Raji (cell line): Measurements from ENCODE around the gene NLRP6.

ENCODE experiments used
- POLR2A ChIP-seq: IDR thresholded peaks from 2 replicates; pipeline ENCODE4 v1.6.1; 2011; ENCODE audit warnings: low read depth, low read length, control low read depth; ENCODE audit not compliant: insufficient read depth

Gene NLRP6

DNA sequence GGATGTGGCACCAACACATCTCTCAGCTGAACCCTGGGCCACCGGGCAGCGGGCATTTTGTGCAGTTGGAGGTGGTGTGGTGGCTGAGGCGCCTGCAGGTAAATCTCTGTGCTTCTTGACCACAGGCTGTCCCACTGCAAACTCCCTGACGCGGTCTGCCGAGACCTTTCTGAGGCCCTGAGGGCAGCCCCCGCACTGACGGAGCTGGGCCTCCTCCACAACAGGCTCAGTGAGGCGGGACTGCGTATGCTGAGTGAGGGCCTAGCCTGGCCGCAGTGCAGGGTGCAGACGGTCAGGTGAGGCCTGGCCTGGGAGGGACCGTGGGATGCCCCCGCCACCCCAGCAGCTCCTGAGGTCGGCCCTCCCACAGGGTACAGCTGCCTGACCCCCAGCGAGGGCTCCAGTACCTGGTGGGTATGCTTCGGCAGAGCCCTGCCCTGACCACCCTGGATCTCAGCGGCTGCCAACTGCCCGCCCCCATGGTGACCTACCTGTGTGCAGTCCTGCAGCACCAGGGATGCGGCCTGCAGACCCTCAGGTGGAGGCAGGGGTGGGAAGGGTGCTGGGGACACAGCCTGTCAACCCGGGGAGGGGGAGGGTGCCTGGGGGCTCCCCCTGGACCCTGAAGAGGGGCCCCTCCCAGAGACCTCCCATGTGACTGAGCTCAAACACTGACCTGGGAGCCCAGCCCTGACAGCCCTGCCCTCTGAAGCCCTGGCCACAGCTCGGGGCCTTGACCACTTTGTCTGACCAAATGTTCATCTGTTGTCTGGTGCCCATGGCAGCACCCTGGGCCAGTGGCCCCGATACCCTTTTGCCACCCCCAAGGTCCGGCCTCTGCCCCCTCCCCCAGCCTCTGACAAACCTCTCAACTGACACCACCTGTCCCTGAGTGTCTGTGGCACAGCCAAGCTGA is 6.2 kb downstream of the NLRP6 start:
- no peak for TF ChIP-seq POLR2A

DNA sequence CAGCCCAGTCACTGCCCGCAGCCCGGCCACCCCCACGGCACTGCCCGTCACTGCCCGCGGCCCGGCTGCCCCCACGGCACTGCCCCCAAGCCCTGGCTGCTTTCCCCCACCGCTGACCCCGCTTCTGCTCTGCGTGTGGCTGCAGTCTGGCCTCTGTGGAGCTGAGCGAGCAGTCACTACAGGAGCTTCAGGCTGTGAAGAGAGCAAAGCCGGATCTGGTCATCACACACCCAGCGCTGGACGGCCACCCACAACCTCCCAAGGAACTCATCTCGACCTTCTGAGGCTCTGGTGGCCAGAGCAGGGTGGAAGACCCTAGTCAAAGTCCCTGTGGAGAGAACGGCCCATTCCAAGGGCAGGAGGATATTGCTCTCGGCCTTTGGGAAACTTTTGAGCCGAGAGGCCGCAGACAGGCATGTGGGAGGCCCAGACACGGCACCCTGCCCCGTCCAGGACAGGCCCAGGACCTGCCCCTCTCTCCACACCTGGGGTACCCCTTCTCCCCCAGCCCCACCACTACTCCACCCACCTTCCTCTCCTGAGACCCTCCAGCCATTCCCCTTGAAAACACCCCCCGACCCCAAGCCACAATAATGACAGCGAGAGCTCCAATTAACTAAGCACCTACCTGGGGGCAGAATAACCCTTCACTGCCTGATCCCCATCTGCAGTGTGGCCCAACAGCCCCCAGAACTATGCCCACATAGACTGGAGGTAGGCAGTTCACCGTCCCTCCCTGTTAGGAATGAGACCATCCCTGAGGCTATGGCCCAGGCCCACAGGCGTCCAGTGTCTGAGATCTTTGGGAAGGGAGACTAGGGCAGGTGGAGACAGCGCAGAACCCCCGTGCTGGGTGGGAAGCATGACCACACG is 7.0 kb downstream of the NLRP6 start:
- TF ChIP-seq POLR2A = no peak

DNA sequence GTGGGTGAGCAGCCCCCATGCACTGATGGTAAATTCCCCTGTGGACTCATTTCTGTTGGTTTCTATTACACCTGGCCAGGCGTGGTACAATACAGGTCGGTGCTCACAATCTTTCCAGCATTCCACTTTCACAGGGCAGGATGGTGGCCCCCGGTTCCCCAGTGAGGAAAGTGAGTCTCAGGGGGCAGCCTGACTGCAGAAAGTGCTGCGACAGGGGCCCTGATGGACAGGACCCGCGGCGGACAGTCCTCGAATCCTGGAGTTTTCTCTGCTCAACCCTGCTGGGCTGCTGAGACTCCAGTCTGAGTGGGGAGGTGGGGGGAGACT is 7.7 kb downstream of the NLRP6 start:
- TF ChIP-seq POLR2A = no peak

DNA sequence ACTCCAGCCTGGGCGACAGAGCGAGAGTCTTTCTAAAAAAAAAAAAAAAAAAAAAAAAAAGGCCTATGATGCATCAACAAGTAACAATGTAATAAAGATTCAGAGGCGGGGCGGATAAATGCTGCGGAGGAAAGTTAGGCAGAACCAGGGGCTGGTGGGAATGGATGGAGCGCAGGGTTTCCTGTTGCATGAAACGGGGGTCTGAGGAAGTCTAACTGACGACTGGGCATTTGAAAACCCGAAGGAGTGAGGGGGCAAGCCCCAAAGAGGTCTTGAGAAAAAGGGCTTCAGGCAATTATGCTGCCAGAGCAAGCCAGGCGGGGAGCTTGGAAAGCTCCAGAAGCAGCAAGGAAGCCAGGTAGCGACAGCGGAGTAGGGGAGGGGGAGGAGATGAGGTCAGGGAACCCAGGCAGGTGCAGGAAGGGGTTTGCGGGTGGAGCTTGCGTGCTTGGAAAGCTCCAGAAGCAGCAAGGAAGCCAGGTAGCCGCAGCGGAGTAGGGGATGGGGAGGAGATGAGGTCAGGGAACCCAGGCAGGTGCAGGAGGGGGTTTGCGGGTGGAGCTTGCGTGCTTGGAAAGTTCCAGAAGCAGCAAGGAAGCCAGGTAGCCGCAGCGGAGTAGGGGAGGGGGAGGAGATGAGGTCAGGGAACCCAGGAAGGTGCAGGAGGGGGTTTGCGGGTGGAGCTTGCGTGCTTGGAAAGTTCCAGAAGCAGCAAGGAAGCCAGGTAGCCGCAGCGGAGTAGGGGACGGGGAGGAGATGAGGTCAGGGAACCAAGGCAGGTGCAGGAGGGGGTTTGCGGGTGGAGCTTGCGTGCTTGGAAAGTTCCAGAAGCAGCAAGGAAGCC is 9.0 kb downstream of the NLRP6 start:
- TF ChIP-seq POLR2A = 0 out of 2 replicates have a peak, but pooled peaks have one; percentile 10

DNA sequence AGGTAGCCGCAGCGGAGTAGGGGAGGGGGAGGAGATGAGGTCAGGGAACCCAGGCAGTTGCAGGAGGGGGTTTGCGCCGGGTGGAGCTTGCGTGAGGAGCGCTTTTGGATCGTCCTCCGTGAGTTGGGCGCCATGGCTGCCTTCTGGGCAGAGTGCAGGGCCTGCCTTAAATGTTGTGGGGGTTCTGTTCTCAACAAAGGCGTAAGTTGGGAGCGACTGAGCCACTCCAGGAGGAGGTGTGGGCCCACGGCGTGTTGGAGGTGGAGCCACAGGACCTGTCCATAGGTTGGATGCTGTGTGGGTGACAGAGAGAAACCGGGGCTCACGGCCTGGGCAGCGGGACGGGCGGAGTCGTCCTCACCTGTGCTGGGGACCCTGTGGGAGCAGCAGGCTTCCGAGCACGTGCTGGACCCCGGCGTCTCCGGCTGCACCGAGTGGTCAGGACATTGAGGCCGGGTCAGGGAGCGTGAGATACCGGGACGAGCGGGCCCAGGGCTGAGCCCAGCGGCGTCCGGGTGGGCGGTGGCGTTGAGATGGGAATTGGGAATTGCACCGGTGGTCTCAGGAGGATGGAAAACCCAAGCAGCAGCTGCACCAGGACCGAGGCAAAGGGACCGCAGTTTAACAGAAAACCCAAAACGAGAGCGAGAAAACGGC is 9.7 kb downstream of the NLRP6 start:
- 0 out of 2 replicates have a peak, but pooled peaks have one; percentile 8 for TF ChIP-seq POLR2A

DNA sequence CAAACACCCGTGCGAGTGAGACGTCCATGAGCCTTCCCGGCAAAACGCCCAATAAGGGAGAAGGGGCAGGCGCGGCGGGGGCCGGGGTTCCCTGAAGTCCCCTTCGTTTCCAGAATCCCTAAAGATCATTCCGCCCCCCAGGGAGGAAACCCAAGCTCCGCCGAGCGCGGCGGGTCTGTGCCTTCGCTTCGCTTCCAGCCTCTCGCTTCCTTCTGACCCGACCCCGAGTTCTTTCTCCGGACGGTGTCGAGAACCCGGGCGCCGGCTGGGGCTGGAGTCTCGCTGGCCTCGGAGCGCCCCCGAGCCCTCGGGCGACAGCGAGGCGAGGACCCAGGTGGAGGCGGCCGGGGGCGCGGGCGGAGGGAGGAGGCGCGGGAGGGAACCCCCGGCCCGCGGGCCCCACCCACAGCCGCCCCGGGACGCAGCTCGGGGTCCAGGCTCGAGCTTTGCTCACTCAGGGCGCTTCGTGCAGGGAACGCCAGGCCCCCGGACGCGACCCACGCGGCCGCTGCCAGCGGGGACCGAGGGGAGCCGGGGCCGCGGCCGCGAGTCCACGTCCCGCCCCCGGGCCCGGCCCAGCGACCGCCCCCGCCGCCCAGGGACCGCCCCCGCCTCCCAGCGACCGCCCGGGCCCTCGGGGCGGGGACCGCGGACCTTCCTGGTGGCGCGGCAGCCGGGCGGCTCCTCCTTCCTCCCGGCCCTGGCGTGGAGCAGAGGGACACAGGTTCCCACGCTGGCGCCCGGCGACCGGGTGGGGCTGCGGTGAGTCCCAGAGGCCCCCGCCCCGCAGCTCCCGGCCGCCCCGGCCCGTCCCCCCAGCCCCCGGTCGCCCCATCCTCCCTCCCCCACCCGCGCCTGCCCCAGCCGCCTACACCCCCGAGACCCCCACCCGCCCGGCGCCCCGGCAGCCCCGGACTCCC is 10.5 kb downstream of the NLRP6 start, which contains the start of gene PGGHG:
PGGHG (plus strand) TSS at position 649 of the 920 bp plus-strand sequence. CDS start 691 bp downstream, outside the sequence.
- TF ChIP-seq POLR2A = peak; percentile 60

DNA sequence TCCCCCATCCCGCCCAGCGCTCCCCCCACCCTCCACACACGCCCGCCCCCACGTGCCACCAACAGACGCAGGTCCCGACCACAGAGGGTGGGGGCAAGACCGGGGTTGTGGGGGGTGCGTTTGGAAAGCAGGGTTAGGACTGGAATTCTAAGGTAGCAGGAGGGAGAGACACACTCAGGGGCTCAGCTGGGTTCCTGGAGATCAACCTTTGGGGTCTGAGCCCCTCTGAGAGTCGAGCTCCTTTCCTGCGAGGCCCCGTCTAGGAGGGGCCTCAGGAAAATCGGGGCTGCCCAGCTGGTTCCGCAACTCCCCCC is 11.1 kb downstream of the NLRP6 start:
- no peak; the same call in 1 of the 2 replicates for TF ChIP-seq POLR2A

DNA sequence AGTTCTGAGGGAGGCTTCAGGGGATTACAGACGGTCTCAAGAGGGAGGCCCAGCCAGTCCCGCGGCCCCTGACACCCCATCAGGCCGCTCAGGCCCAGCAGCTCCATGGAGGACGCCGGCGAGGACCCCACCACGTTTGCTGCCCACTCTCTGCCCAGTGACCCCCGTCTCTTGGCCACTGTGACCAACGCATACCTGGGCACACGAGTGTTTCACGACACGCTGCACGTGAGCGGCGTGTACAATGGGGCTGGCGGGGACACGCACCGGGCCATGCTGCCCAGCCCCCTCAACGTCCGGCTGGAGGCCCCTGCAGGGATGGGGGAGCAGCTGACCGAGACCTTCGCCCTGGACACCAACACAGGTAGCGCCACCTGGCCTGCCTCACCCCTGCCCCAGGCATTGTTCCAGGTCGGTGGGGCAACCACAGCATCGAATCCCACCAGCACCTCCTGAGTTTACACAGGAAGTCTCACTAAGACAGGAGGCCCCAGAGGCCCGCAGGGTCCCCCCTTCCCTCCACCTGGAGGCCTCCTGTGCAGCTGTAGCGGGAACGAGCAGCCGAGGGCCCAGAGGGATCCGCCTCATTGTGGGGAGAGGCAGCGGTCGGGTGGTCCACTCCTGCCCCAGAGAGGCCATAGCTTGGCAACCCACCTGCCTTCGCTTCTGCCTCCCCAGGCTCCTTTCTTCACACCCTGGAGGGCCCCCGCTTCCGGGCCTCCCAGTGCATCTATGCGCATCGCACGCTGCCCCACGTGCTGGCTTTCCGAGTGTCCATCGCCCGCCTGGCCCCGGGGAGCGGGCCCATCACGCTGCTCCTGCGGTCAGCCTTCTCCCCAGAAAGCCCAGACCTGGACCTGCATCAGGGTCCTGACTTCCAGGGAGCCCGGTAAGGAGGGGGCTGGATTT is 11.8 kb downstream of the NLRP6 start:
- TF ChIP-seq POLR2A = no peak

DNA sequence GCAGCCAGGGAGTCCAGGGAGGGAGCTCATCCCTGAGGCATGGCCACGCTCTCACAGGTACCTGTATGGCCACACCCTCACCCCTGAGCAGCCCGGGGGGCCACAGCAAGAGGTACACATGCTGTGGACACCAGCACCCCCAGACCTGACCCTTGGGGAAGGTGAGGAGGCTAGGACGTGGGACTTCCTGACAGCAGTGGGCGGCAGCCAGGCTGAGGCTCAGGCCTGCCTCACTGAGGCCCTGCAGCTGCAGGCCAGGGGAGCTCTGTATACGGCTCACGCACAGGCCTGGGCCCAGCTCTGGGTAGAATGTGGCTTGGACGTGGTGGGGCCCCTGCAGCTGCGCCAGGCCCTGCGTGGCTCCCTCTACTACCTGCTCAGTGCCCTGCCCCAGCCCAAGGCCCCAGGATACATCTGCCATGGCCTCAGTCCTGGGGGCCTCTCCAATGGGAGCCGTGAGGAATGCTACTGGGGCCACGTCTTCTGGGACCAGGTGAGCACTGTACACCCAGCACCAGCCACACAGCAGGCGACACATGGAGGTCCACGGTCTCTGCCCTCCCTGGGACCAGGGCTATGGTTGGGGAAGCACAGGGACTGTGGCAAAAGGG is 12.5 kb downstream of the NLRP6 start:
- no peak for TF ChIP-seq POLR2A

DNA sequence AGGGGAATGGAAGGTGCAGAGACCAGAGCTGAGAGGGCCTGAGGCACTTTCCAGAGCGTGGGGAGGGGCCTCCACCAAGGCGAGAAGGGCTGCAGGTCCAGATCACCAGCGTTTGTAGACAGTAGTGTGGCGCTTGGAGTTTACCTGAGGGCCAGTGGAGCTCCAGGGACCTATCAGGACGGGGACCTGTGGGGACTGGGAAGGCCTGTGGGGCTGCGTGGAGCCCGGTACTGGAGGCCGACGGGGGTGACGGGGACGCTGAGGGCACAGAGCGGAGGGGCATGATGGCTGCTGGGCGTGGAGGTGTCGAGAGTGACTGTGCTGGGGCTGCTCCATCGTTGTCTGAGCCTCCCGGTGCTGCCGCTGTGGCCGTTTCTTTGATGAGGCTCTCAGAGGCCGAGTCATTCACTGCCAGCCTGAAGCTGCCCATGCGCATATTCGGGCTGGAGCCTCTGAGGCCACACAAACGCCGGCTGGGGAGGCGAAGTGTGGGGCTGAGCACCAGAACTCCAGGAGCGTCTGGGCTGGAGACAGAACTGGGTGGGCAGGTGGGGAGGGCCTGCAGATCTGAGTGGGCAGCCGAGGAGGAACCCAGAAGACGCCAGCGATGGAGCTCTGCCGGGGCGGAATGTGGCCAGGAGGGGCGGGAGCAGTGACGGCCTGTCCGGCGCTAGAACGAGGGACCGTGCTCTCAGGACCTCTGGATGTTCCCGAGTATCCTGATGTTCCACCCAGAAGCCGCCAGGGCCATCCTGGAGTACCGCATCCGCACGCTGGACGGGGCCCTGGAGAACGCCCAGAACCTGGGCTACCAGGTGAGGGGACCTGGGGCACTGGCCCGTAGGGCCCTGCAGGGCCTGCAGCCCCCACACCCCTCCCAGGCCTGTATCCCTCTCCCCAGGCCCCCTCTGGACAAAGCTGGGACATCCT is 13.3 kb downstream of the NLRP6 start:
- TF ChIP-seq POLR2A = no peak

DNA sequence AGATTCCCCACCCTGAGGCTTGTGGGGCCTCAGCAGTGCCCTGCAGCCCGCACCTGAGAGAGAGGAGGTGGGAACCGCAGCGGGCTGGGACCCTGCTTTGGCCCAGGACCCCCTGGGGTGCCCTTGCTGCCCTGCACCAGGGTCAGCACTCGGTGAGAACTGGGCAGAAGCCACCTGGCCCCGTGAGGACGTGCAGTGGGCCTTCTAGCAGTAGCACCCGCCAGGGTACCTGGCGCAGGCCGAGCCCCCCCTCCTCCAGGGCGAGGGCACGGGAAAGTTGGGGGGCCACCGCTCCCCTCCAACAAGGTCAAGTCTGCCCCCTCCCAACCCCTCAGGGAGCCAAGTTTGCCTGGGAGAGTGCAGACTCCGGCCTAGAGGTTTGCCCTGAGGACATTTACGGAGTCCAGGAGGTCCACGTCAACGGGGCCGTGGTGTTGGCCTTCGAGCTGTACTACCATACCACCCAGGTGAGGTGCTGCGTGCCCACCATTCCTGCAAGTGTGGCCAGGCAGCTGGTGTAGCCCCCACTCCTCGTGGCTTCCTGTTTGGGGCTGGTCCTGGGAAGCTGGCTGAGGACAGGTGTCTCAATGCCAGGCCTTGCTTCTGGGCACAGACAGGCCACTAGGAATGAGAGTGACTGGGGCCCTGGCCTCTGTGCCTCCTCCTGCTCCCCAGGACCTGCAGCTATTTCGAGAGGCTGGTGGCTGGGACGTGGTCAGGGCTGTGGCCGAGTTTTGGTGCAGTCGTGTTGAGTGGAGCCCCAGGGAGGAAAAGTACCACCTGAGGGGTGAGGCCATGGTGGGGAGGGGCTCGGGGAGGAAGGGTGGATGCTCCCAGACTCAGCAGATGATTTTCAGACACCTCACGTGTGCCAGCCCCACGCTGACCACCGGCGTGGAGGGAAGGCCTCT is 14.3 kb downstream of the NLRP6 start:
- TF ChIP-seq POLR2A = no peak
